ENCODE data around the gene WHRN. TPM values are rescaled to one million over a fixed set of nuclear protein-coding genes. Genes with fewer than 3 reads are reported as not detected.

Gene WHRN
- total and polyA plus RNA-seq, 2 of the 8 experiments (the other 6 are each of a cell fraction or from before 2014, with no cell fraction given): 4.4 to 7.7 TPM

DNA sequence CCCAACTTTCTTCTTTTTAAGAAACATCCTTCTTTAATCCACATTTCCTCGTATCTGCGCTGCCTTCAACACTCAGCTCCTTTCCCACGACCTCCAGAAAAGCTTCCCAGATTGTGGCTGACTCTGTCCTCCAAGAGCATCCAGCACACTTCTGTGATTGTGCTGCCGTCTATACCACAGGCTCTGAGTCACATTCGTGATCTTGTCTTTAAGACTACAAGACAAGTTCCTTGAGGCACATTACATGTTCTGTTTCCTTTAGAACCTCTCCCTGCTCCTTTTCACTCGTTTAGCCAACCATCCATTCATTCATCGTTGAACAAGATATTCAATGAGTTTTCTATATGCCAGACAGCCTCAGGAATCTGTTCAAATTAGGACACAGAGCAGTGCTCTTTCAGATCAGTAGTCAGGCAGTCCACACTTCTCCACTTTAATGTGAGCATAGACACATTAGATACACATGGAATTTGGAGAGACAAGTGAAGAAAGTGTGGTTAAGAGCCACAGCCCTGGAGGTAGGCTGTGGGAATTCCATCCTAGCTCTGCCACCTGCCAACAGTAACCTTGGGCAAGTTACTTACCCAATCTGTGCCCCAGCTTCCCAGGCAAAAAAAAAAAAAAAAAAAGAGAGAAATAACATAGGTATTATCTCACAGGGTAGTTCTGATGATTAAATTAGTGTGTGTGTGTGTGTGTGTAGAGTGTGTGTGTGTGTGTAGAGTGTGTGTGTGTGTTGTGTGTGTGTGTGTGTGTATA lies 18.9 kb downstream of the WHRN start (continued):
- TF ChIP-seq HDAC2 (IDR thresholded peaks at IDR 0.05; ENCODE audit: borderline replicate concordance in 1 of 2, low read depth in 2 of 2, low read length in 2 of 2): no peak
- no peak for TF ChIP-seq RFX5 (IDR thresholded peaks at IDR 0.05; ENCODE audit: borderline replicate concordance, low read depth, low read length)
- no peak for TF ChIP-seq GTF2F1 (IDR thresholded peaks at IDR 0.05; ENCODE audit: borderline replicate concordance, low read depth, low read length)
- TF ChIP-seq RXRA (IDR thresholded peaks at IDR 0.05; ENCODE audit: insufficient read depth, low read depth, low read length): no peak
- TF ChIP-seq, protein P1, sequence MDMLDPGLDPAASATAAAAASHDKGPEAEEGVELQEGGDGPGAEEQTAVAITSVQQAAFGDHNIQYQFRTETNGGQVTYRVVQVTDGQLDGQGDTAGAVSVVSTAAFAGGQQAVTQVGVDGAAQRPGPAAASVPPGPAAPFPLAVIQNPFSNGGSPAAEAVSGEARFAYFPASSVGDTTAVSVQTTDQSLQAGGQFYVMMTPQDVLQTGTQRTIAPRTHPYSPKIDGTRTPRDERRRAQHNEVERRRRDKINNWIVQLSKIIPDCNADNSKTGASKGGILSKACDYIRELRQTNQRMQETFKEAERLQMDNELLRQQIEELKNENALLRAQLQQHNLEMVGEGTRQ (IDR thresholded peaks at IDR 0.05; ENCODE audit: low read length): no peak
- no peak for TF ChIP-seq ASH2L (IDR thresholded peaks at IDR 0.05; ENCODE audit: low read length)

All from H1 (cell line).